NCI-H2196 (cell line): ENCODE results near the gene MTCL3.
"Not testable (repeated sequence)": the region's sequence is repeated elsewhere in the genome, so short reads cannot be mapped to it uniquely, and the experiment has no call there.

Experiments used
- DNase-seq: peaks from one replicate; lab custom pipeline; 2025; ENCODE audit not compliant: unreplicated experiment; lab: John Stamatoyannopoulos, UW

Gene MTCL3

GRCh38 chr6:127434651-127435050 is 84.5 kb downstream of the MTCL3 start:
- DNase-seq = no peak

DNA sequence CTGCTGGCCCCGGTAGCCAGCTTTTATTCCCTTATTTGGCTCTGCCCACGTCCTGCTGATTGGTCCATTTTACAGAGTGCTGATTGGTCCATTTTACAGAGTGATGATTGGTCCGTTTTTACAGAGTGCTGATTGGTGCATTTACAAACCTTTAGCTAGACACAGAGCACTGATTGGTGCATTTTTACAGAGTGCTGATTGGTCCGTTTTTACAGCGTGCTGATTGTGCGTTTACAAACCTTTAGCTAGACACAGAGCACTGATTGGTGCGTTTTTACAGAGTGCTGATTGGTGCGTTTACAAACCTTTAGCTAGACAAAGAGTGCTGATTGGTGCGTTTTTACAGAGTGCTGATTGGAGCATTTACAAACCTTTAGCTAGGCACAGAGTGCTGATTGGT is 90.6 kb downstream of the MTCL3 start:
- not testable (repeated sequence) for DNase-seq

GRCh38 chr6:127423921-127424320 is 95.2 kb downstream of the MTCL3 start:
- no peak for DNase-seq
